Spleen (tissue), 11 donors: ENCODE measurements around the gene ESYT1. TPM values are rescaled to one million over a fixed set of nuclear protein-coding genes. Genes with fewer than 3 reads are reported as not detected.
A peak's percentile ranks its signal among the peaks of the same experiment; 100 is the strongest.

ENCODE experiments used
- DNase-seq: peaks from one replicate; pipeline ENCODE4 v3.0.0-alpha.2; 2020
- H3K27ac ChIP-seq, 8 donors: fragments of 200-600 bp; sonication (generic) in 7 of 8; 1 replicate in 4 of 8; 2 replicates in 4 of 8; pipeline versions ENCODE4 v1.5.0 to v1.8.0; 2016 to 2021; ENCODE audit warnings: inconsistent platforms in 4 of 8, mild to moderate bottlenecking in 4 of 8, moderate library complexity in 1 of 8
- H3K27me3 ChIP-seq, 7 donors: fragments of 200-600 bp; sonication (generic) in 6 of 7; replicated peaks in 1 of 7; 1 replicate in 4 of 7; 2 replicates in 3 of 7; pipeline versions ENCODE4 v1.5.0 to v1.8.0; 2016 to 2021; ENCODE audit warnings: inconsistent platforms in 3 of 7, mild to moderate bottlenecking in 1 of 7
- H3K36me3 ChIP-seq, 6 donors: fragments of 200-600 bp; sonication (generic) in 5 of 6; 1 replicate in 4 of 6; 2 replicates in 2 of 6; pipeline versions ENCODE4 v1.5.0 to v1.8.0; 2016 to 2021; ENCODE audit warnings: inconsistent platforms in 2 of 6
- H3K4me1 ChIP-seq, 6 donors: fragments of 200-600 bp; sonication (generic) in 5 of 6; 1 replicate in 3 of 6; 2 replicates in 3 of 6; pipeline versions ENCODE4 v1.5.0 to v1.8.0; 2016 to 2021; ENCODE audit warnings: inconsistent platforms in 3 of 6
- H3K4me3 ChIP-seq, 8 donors: fragments of 200-600 bp; sonication (generic) in 7 of 8; 1 replicate in 4 of 8; 2 replicates in 4 of 8; pipeline versions ENCODE4 v1.5.0 to v1.8.0; 2016 to 2021; ENCODE audit warnings: inconsistent platforms in 4 of 8, mild to moderate bottlenecking in 4 of 8, moderate library complexity in 2 of 8
- H3K9me3 ChIP-seq, 8 donors: fragments of 200-600 bp; sonication (generic) in 7 of 8; 1 replicate in 4 of 8; 2 replicates in 4 of 8; pipeline versions ENCODE4 v1.5.0 to v1.8.0; 2016 to 2021; ENCODE audit warnings: inconsistent platforms in 4 of 8
- POLR2A ChIP-seq, 3 donors: fragments of 450-650 bp; IDR thresholded peaks; one replicate each; pipeline ENCODE4 v1.5.1; 2017; ENCODE audit warnings: antibody characterized with exemption in 3 of 3, mild to moderate bottlenecking in 1 of 3
- POLR2AphosphoS5 ChIP-seq, 3 donors: sonication (generic); formaldehyde crosslinking; IDR thresholded peaks; one replicate each; pipeline ENCODE4 v1.5.1; 2017; ENCODE audit warnings: antibody characterized with exemption in 3 of 3
- WGBS, 5 donors: extraction: QIAGEN DNeasy Blood & Tissue Kit in 3 of 5; methylation state at CpG; one replicate each; pipeline versions ENCODE4 v1.1.5 to v1.1.7; 2013 to 2018; 5-methylcytosine and 5-hydroxymethylcytosine counted together
- intact Hi-C: fragments of 100-400 bp; cut with DNase I; formaldehyde crosslinking; loops from one replicate; pipeline ENCODE4 v1.15.0; 2023; ENCODE audit warnings: low total_unique reads
- polyA plus RNA-seq, 3 donors: library from polyadenylated mRNA; stranded (reverse); fragments of 200-250 nt; gene quantifications; one replicate each; pipeline ENCODE4 v1.2.1, GENCODE V29; 2013
- total RNA-seq, 7 donors: library from RNA; depleted of rRNA in 3 of 7; stranded (reverse); fragments of >200 nt in 3 of 7; fragmentation: NEBNext Ultra II Directional in 4 of 7; extraction: Animal tissue kit (Norgen Biotek cat#: 25700) in 4 of 7; gene quantifications; one replicate each; pipeline versions ENCODE4 v1.1.0 to v1.2.1, GENCODE V29; 2016 to 2021
- TF ChIP-seq, protein P1 (sequence below), 11 experiments: fragments of 200-600 bp in 7 of 11; fragments of 450-650 bp in 4 of 11; sonication (generic) in 4 of 11; IDR thresholded peaks in 8 of 11; conservative IDR thresholded peaks in 3 of 11; 1 replicate in 7 of 11; 2 replicates in 4 of 11; pipeline versions ENCODE4 v1.4.0 to v1.8.0; 2016 to 2021; ENCODE audit warnings: antibody characterized with exemption in 11 of 11, inconsistent platforms in 4 of 11, mild to moderate bottlenecking in 1 of 11
- donor health status: healthy with polysubstance abuse.
- donor health status: DM: no; HTN: no; CAD: no; lungs with moderate emphysema.
- donor health status: DM: no; HTN: no; CAD: no.
- donor health status: Bipolar disorder and iron deficiency.
- donor health status: healthy.
- donor health status: DM: no; HTN: no; CAD: no.
- donor health status: DM: yes; HTN: yes; CAD: no.

The ESYT1 gene
- total and polyA plus RNA-seq, 10 donors, result 20.2 to 112 (median 103) TPM

- 0 to 1% (median 1%) methylated on average over 23 to 37 of the region's 37 CpGs for WGBS, 5 donors
- peak; percentile 98 for DNase-seq
- peaks cover 12 to 61% (median 43%) of the 10 kb centered on the region in 6 donors for H3K4me1 ChIP-seq
- TF ChIP-seq POLR2A (IDR thresholded peaks at IDR 0.05) (peak in 1 of 3 donors; percentile 50), POLR2AphosphoS5 (IDR thresholded peaks at IDR 0.05) (peak; percentile 95 to 97 (median 95))
- TF ChIP-seq, protein P1, sequence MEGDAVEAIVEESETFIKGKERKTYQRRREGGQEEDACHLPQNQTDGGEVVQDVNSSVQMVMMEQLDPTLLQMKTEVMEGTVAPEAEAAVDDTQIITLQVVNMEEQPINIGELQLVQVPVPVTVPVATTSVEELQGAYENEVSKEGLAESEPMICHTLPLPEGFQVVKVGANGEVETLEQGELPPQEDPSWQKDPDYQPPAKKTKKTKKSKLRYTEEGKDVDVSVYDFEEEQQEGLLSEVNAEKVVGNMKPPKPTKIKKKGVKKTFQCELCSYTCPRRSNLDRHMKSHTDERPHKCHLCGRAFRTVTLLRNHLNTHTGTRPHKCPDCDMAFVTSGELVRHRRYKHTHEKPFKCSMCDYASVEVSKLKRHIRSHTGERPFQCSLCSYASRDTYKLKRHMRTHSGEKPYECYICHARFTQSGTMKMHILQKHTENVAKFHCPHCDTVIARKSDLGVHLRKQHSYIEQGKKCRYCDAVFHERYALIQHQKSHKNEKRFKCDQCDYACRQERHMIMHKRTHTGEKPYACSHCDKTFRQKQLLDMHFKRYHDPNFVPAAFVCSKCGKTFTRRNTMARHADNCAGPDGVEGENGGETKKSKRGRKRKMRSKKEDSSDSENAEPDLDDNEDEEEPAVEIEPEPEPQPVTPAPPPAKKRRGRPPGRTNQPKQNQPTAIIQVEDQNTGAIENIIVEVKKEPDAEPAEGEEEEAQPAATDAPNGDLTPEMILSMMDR (IDR thresholded peaks at IDR 0.05 in 8 of 11, conservative IDR thresholded peaks at IDR 0.05 in 3 of 11), result no peak
- H3K27ac ChIP-seq, result peak within 1 kb of the TSS; percentile 96 to 98 (median 98)
- peaks cover 0 to 8% (median 0%) of the 10 kb centered on the region in 6 donors for H3K36me3 ChIP-seq
- H3K4me3 ChIP-seq, result peak within 1 kb of the TSS; percentile 52 to 86 (median 59)
- intact Hi-C loops, result no loop called here
- H3K9me3 ChIP-seq, result no peaks in the 10 kb centered on the region
- H3K27me3 ChIP-seq, result no peaks in the 10 kb centered on the region
These were observed 24.2 kb downstream of the ESYT1 start, which contains the start of gene MYL6B for GRCh38 chr12:56152132-56152755. TSS of gene MYL6B (plus strand) at chr12:56152587. CDS start at chr12:56153919, 1,332 bp downstream.

DNA sequence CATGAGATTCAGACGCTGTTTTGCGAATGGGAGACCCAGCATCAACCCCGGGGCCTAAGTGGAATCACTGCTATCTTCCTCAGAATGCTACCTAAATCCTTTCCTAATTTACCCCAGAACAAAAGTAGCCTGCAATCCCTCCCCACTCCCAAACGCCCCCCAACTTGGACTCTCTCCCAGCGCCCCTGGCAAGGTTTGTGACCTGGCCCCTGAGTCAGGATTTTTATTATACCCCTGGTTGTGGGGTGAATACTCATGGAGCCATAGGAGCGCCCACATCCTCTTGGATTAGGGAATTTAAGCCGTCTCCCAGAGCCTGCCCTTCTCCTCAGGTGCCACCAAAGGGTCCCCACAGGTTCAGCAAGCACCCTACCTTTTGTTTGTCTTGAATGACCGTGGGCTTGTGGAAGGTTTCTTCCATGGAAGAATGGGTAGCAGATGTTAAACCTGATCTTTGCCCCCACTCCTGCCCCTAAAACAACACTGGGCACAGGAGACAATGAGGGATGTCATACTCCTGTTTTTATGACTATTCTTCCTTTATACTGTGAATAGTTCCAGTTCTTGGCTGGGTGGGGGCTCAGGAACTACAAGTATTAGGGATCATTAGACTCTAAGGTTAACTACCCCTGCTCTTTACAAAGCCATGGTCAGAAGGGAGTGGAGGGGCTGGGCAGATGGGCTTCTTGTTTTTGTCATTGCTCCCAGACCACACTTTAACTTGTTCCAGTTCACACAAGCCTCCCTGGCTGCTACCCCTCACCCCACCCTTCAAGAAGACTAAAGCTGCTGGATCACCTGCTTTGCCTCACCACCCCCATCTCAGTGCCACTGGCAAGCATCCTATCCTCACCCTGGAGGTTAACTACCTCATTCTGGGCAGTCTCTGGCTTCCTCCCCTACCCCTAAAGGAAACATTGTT lies 24.9 kb downstream of the ESYT1 start:
- WGBS, 5 donors, result 7 to 24% (median 15%) methylated on average over 8 of the region's 8 CpGs
- intact Hi-C loops, result no loop called here
- no peaks in the 10 kb centered on the region for H3K9me3 ChIP-seq
- no peaks in the 10 kb centered on the region for H3K27me3 ChIP-seq
- no peak for DNase-seq
- TF ChIP-seq POLR2A (IDR thresholded peaks at IDR 0.05), result no peak
- TF ChIP-seq, protein P1 (IDR thresholded peaks at IDR 0.05 in 8 of 11, conservative IDR thresholded peaks at IDR 0.05 in 3 of 11), result no peak
- no peak for TF ChIP-seq POLR2AphosphoS5 (IDR thresholded peaks at IDR 0.05)
- peaks cover 12 to 59% (median 43%) of the 10 kb centered on the region in 6 donors for H3K4me1 ChIP-seq
- H3K4me3 ChIP-seq, result peak overlapping the region; percentile 52 to 86 (median 59)
- H3K36me3 ChIP-seq, result peaks cover 0 to 8% (median 0%) of the 10 kb centered on the region in 6 donors
- H3K27ac ChIP-seq, result peak overlapping the region in 7 of 8 donors; percentile 97 to 98 (median 98)

DNA sequence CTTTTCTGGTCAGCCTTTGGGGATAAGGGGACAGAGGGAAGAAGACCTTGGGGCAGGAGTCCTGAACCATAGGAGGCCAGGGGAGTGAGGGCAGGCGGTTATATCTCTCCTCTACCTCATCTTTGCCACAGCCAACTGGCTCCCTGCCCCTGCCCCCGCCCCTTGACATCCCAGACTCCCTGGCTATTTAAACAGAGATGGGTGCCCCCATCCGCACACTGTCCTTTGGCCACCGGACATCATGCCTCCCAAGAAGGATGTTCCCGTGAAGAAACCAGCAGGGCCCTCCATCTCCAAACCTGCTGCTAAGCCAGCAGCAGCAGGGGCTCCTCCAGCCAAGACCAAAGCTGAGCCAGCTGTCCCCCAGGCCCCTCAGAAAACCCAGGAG lies 25.6 kb downstream of the ESYT1 start:
- H3K4me1 ChIP-seq, result peaks cover 12 to 59% (median 43%) of the 10 kb centered on the region in 6 donors
- H3K4me3 ChIP-seq, result no peak overlapping the region
- peaks cover 0 to 8% (median 0%) of the 10 kb centered on the region in 6 donors for H3K36me3 ChIP-seq
- TF ChIP-seq POLR2A (IDR thresholded peaks at IDR 0.05) (no peak), POLR2AphosphoS5 (IDR thresholded peaks at IDR 0.05) (no peak)
- TF ChIP-seq, protein P1 (IDR thresholded peaks at IDR 0.05 in 8 of 11, conservative IDR thresholded peaks at IDR 0.05 in 3 of 11), result no peak
- H3K27me3 ChIP-seq, result no peaks in the 10 kb centered on the region
- WGBS, 5 donors, result 85 to 99% (median 92%) methylated on average over 5 of the region's 5 CpGs
- intact Hi-C loops, result no loop called here
- H3K27ac ChIP-seq, result peak overlapping the region in 1 of 8 donors; percentile 98
- no peaks in the 10 kb centered on the region for H3K9me3 ChIP-seq
- DNase-seq, result no peak
